Activated CD4-positive, alpha-beta T cell treated with anti-CD3 and anti-CD28 coated beads for 36 hours (primary cell): ENCODE results near the gene AVPR1A. TPM values are rescaled to one million over a fixed set of nuclear protein-coding genes. Genes with fewer than 3 reads are reported as not detected.

Experiments used
- ATAC-seq: fragments of 200-7000 bp; cut with Tn5 transposase; one replicate; pipeline ENCODE4 v1.10.0; 2021; ENCODE audit warnings: mild to moderate bottlenecking, moderate library complexity
- CTCF ChIA-PET: fragments of 350-600 bp; sonication (Branson Sonifier 250); formaldehyde crosslinking; loops from one replicate; lab custom pipeline; 2021; ENCODE audit warnings: antibody characterized with exemption; lab: Charles Lee
- POLR2A ChIA-PET: fragments of 350-600 bp; sonication (Branson Sonifier 250); formaldehyde crosslinking; loops from one replicate; lab custom pipeline; 2021; ENCODE audit warnings: antibody characterized with exemption, inconsistent platforms; lab: Charles Lee
- DNase-seq: peaks from one replicate; pipeline ENCODE4 v3.0.0-alpha.2; 2020
- H3K27ac Mint-ChIP-seq: one replicate; pipeline ENCODE4 v1.8.0; 2021; ENCODE audit warnings: mixed read lengths
- H3K27me3 Mint-ChIP-seq: one replicate; pipeline ENCODE4 v1.8.0; 2021; ENCODE audit warnings: mixed read lengths
- H3K36me3 Mint-ChIP-seq: one replicate; pipeline ENCODE4 v1.8.0; 2021; ENCODE audit warnings: low read depth, mixed read lengths
- H3K4me1 Mint-ChIP-seq: one replicate; pipeline ENCODE4 v1.8.0; 2021; ENCODE audit warnings: mixed read lengths
- H3K4me3 Mint-ChIP-seq: one replicate; pipeline ENCODE4 v1.8.0; 2021; ENCODE audit warnings: mild to moderate bottlenecking, moderate library complexity, mixed read lengths
- H3K9me3 Mint-ChIP-seq: one replicate; pipeline ENCODE4 v1.8.0; 2021; ENCODE audit warnings: low read depth, mixed read lengths
- intact Hi-C, 2 experiments: fragments of 100-400 bp; cut with DNase I in 1 of 2; cut with micrococcal nuclease in 1 of 2; formaldehyde crosslinking; loops; one replicate each; pipeline versions ENCODE4 v1.14.2 to v1.15.1; 2022 to 2024; cut with DNase I, micrococcal nuclease
- total RNA-seq, 2 experiments: library from RNA; stranded (reverse); gene quantifications; one replicate each; pipeline ENCODE4 v1.2.3, GENCODE V29; 2021

The AVPR1A gene
- total RNA-seq, 2 experiments from 2014 or later: not detected

GRCh38 chr12:63093711-63094110 is 57.3 kb downstream of the AVPR1A start:
- Mint-ChIP-seq H3K4me3 (no peak overlapping the region), H3K9me3 (no peaks in the 10 kb centered on the region), H3K4me1 (no peaks in the 10 kb centered on the region), H3K27ac (no peak overlapping the region), H3K36me3 (no peaks in the 10 kb centered on the region), H3K27me3 (peaks cover 5% of the 10 kb centered on the region)
- ATAC-seq: no peak
- intact Hi-C loops: no loop called here
- no peak for DNase-seq
- CTCF ChIA-PET: interaction anchor here (0.5 to 1.6 kb wide), 4 partner anchors 10 to 1073 kb away, joined by 3 to 8 read pairs (median 3); no protein-coding TSS in a partner anchor
- POLR2A ChIA-PET: no interaction called here

- Mint-ChIP-seq H3K27ac (no peak overlapping the region), H3K4me1 (no peaks in the 10 kb centered on the region), H3K36me3 (no peaks in the 10 kb centered on the region), H3K27me3 (peaks cover 5% of the 10 kb centered on the region), H3K9me3 (no peaks in the 10 kb centered on the region), H3K4me3 (no peak overlapping the region)
- DNase-seq (no peak), ATAC-seq (no peak)
- intact Hi-C loops: no loop called here
- ChIA-PET POLR2A (no interaction called here), CTCF (interaction anchor here (0.6 to 1.6 kb wide), 3 partner anchors 9 to 1073 kb away, joined by 3 to 8 read pairs (median 3); no protein-coding TSS in a partner anchor)
These were observed 57.9 kb downstream of the AVPR1A start for GRCh38 chr12:63093084-63093483.

Other genes with a start within 250 kb of the AVPR1A start
- gene PPM1H, start 216.1 kb downstream of the AVPR1A start, total RNA-seq: under 1 TPM in 1 of 2 experiments, not detected in 1; 0.02 TPM